HepG2 (cell line): ENCODE data around the gene TMEM86B. TPM values are rescaled to one million over a fixed set of nuclear protein-coding genes. Genes with fewer than 3 reads are reported as not detected.
A peak's percentile ranks its signal among the peaks of the same experiment; 100 is the strongest.

Experiments used
- AKAP8 ChIP-seq: sonication (generic); formaldehyde crosslinking; IDR thresholded peaks from 2 replicates; pipeline ENCODE4 v1.5.1; 2020; ENCODE audit warnings: mild to moderate bottlenecking, missing genetic modification reagents
- ARNTL ChIP-seq: sonication (generic); formaldehyde crosslinking; IDR thresholded peaks from 2 replicates; pipeline ENCODE4 v1.4.0; 2020; ENCODE audit warnings: mild to moderate bottlenecking, missing genetic modification reagents
- CREM ChIP-seq, 2 experiments: sonication (generic) in 1 of 2; formaldehyde crosslinking in 1 of 2; IDR thresholded peaks; 2 replicates each; pipeline versions ENCODE4 v1.4.0 to v1.6.1; 2016 to 2020; ENCODE audit warnings: antibody characterized with exemption in 1 of 2, mild to moderate bottlenecking in 1 of 2, missing genetic modification reagents in 1 of 2
- FOXA3 ChIP-seq: IDR thresholded peaks from 2 replicates; pipeline ENCODE4 v1.6.1; 2016; ENCODE audit warnings: missing genetic modification reagents, missing compliant biosample characterization
- FOXO1 ChIP-seq: sonication (generic); formaldehyde crosslinking; IDR thresholded peaks from 2 replicates; pipeline ENCODE4 v1.4.0; 2020; ENCODE audit warnings: missing genetic modification reagents
- HDAC2 ChIP-seq: sonication (generic); formaldehyde crosslinking; IDR thresholded peaks from 2 replicates; pipeline ENCODE4 v1.4.0; 2020; ENCODE audit warnings: missing genetic modification reagents
- ISX ChIP-seq: sonication (generic); formaldehyde crosslinking; conservative IDR thresholded peaks from 2 replicates; pipeline ENCODE4 v1.5.0; 2020; ENCODE audit warnings: missing genetic modification reagents
- MLLT10 ChIP-seq: sonication (generic); formaldehyde crosslinking; IDR thresholded peaks from 2 replicates; pipeline ENCODE4 v1.4.0; 2020; ENCODE audit warnings: missing genetic modification reagents
- MXI1 ChIP-seq: IDR thresholded peaks from 3 replicates; pipeline ENCODE4 v1.6.1; 2012; ENCODE audit warnings: low read depth, low read length, inconsistent platforms, borderline replicate concordance
- NCOA1 ChIP-seq: sonication (generic); formaldehyde crosslinking; IDR thresholded peaks from 2 replicates; pipeline ENCODE4 v1.9.0; 2021; ENCODE audit warnings: missing genetic modification reagents
- NFE2L1 ChIP-seq: sonication (generic); formaldehyde crosslinking; IDR thresholded peaks from 2 replicates; pipeline ENCODE4 v1.4.0; 2020; ENCODE audit warnings: missing genetic modification reagents, mild to moderate bottlenecking, borderline replicate concordance
- NFIC ChIP-seq: IDR thresholded peaks from 2 replicates; pipeline ENCODE4 v1.6.1; 2012; ENCODE audit warnings: mild to moderate bottlenecking, low read length, inconsistent platforms
- NR3C1 ChIP-seq: sonication (generic); formaldehyde crosslinking; IDR thresholded peaks from 2 replicates; pipeline ENCODE4 v1.4.0; 2020; ENCODE audit warnings: missing genetic modification reagents
- PHF20 ChIP-seq: sonication (generic); formaldehyde crosslinking; IDR thresholded peaks from 2 replicates; pipeline ENCODE4 v1.5.0; 2020; ENCODE audit warnings: mild to moderate bottlenecking, missing genetic modification reagents
- RARA ChIP-seq: IDR thresholded peaks from 2 replicates; pipeline ENCODE4 v1.6.1; 2016; ENCODE audit warnings: missing genetic modification reagents, missing compliant biosample characterization
- RXRB ChIP-seq: IDR thresholded peaks from 2 replicates; pipeline ENCODE4 v1.6.1; 2016; ENCODE audit warnings: borderline replicate concordance, missing genetic modification reagents, missing compliant biosample characterization
- STAT5B ChIP-seq: sonication (generic); formaldehyde crosslinking; IDR thresholded peaks from 2 replicates; pipeline ENCODE4 v1.4.0; 2020; ENCODE audit warnings: missing genetic modification reagents
- TCF12 ChIP-seq, 2 experiments: fragments of 450-650 bp in 1 of 2; sonication (generic) in 1 of 2; formaldehyde crosslinking in 1 of 2; IDR thresholded peaks; 2 replicates each; pipeline versions ENCODE4 v1.6.1 to v1.8.0; 2017 to 2022; ENCODE audit warnings: antibody characterized with exemption in 1 of 2, mild to moderate bottlenecking in 1 of 2, missing genetic modification reagents in 1 of 2, moderate library complexity in 1 of 2
- TEAD3 ChIP-seq: optimal IDR thresholded peaks from 2 replicates; pipeline ENCODE3; 2016; ENCODE audit warnings: borderline replicate concordance
- ZEB1 ChIP-seq: IDR thresholded peaks from 2 replicates; pipeline ENCODE4 v1.6.1; 2012; ENCODE audit warnings: mild to moderate bottlenecking, low read depth, inconsistent platforms; ENCODE audit not compliant: insufficient replicate concordance
- ZMYM4 ChIP-seq: sonication (generic); formaldehyde crosslinking; IDR thresholded peaks from 2 replicates; pipeline ENCODE4 v1.8.1; 2023; ENCODE audit warnings: mild to moderate bottlenecking, missing genetic modification reagents
- ZNF121 ChIP-seq: sonication (generic); formaldehyde crosslinking; IDR thresholded peaks from 2 replicates; pipeline ENCODE4 v1.5.0; 2020; ENCODE audit warnings: mild to moderate bottlenecking, missing genetic modification reagents
- ZNF816 ChIP-seq: sonication (generic); formaldehyde crosslinking; IDR thresholded peaks from 2 replicates; pipeline ENCODE4 v1.8.0; 2022; ENCODE audit warnings: missing genetic modification reagents, mild to moderate bottlenecking, borderline replicate concordance
- polyA plus RNA-seq, 8 experiments: library from polyadenylated mRNA; depleted of rRNA in 3 of 8; stranded (reverse) in 7 of 8; unstranded in 1 of 8; fragments of >200 nt; fragmentation: Illumina TruSeq in 4 of 8; extraction: Trizol in 4 of 8; gene quantifications; 2 replicates each; pipeline versions ENCODE4 v1.2.1 to v1.2.3, GENCODE V29; 2011 to 2016; ENCODE audit warnings: low read depth in 4 of 8, missing spikeins in 1 of 8, mixed read lengths in 1 of 8; ENCODE audit not compliant: insufficient read depth in 1 of 8
- total RNA-seq, 5 experiments: library from RNA; depleted of rRNA; stranded (reverse); fragments of >200 nt; fragmentation: Illumina TruSeq; extraction: Trizol; gene quantifications; 2 replicates each; pipeline ENCODE4 v1.2.3, GENCODE V29; 2016; ENCODE audit warnings: low read depth in 1 of 5
- TF ChIP-seq, protein P1 (sequence below): IDR thresholded peaks from 2 replicates; pipeline ENCODE4 v1.6.1; 2016; ENCODE audit warnings: mild to moderate bottlenecking, missing biosample characterization, missing genetic modification reagents
- TF ChIP-seq, protein P2 (sequence below): sonication (generic); formaldehyde crosslinking; IDR thresholded peaks from 2 replicates; pipeline ENCODE4 v1.5.0; 2020; ENCODE audit warnings: missing genetic modification reagents
- TF ChIP-seq, protein P3 (sequence below): IDR thresholded peaks from 2 replicates; pipeline ENCODE4 v1.4.0; 2020; ENCODE audit warnings: mild to moderate bottlenecking, missing genetic modification reagents

TMEM86B gene
- total and polyA plus RNA-seq, 2 of the 13 experiments (the other 11 are each of a cell fraction or from before 2014, with no cell fraction given) = 7.7 to 9.6 TPM

DNA sequence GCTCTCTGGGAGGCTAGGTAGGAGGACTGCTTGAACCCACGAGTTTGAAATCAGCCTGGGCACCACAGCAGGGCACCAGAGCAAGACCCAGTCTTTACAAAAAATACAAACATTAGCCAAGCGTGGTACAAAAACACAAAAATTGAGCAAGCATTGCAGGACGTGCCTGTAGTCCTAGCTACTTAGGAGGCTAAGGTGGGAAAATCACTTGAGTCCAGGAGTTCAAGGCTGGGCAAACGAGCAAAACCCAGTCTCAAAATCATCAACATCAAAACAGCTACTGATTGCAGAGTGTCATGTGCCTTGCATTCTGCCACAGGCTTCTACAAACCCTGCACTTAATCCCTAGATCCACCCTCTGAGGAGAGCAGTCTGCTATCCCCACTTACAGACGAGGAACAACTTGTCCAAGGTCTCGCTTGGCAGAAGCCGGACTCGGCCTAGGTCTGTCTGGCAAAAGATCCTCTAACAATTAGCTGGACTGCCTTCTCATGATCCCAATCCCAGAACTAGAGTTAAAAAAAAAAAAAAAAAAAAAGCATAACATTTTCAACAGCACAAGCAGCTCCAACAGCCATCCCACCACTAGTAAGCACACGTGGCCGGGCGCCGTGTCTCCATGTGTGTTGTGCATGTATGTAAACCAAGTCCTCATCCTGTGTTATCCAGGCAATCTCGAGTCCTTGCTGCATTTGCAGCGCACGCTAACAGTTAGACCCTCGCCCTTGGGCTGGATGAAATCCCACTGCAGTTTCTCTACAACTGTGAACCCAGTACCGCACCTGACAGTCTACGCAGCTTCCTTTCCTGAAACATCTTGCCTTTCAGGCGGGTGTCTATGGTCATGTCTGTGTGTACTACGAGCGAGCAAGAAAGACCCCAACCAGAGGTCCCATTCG, 28.2 kb upstream of the TMEM86B start (continued):
- TF ChIP-seq ISX (CRISPR knock-in tag) (no peak), CREM (IDR thresholded peaks at IDR 0.05) (peak; percentile 45; the same call in 1 of the 2 replicates), CREM (CRISPR knock-in tag; IDR thresholded peaks at IDR 0.05) (no peak), FOXA3 (CRISPR knock-in tag) (peak; percentile 59; the same call in 1 of the 2 replicates), NCOA1 (CRISPR knock-in tag) (no peak), HDAC2 (CRISPR knock-in tag) (peak; percentile 68), NR3C1 (no peak), MXI1 (peak; percentile 16; the same call in 1 of the 3 replicates), RARA (peak; percentile 80), NFE2L1 (no peak), STAT5B (no peak), PHF20 (CRISPR knock-in tag) (0 out of 2 replicates have a peak, but pooled peaks have one; percentile 13), NFIC (no peak), TEAD3 (CRISPR knock-in tag) (no peak), ZNF816 (CRISPR knock-in tag) (0 out of 2 replicates have a peak, but pooled peaks have one; percentile 43), ARNTL (CRISPR knock-in tag) (no peak; the same call in 1 of the 2 replicates), FOXO1 (CRISPR knock-in tag) (peak; percentile 54; the same call in 1 of the 2 replicates), ZEB1 (peak; percentile 43), RXRB (CRISPR knock-in tag) (peak; percentile 77), ZMYM4 (CRISPR knock-in tag) (peak; percentile 31; the same call in 1 of the 2 replicates), ZNF121 (peak; percentile 96), TCF12 (IDR thresholded peaks at IDR 0.05) (no peak), TCF12 (CRISPR knock-in tag; IDR thresholded peaks at IDR 0.05) (no peak), AKAP8 (CRISPR knock-in tag) (0 out of 2 replicates have a peak, but pooled peaks have one; percentile 58), MLLT10 (CRISPR knock-in tag) (no peak)
- TF ChIP-seq, protein P1, sequence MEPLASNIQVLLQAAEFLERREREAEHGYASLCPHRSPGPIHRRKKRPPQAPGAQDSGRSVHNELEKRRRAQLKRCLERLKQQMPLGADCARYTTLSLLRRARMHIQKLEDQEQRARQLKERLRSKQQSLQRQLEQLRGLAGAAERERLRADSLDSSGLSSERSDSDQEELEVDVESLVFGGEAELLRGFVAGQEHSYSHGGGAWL (CRISPR knock-in tag) = no peak
- TF ChIP-seq, protein P2, sequence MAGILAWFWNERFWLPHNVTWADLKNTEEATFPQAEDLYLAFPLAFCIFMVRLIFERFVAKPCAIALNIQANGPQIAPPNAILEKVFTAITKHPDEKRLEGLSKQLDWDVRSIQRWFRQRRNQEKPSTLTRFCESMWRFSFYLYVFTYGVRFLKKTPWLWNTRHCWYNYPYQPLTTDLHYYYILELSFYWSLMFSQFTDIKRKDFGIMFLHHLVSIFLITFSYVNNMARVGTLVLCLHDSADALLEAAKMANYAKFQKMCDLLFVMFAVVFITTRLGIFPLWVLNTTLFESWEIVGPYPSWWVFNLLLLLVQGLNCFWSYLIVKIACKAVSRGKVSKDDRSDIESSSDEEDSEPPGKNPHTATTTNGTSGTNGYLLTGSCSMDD (CRISPR knock-in tag) = no peak
- TF ChIP-seq, protein P3, sequence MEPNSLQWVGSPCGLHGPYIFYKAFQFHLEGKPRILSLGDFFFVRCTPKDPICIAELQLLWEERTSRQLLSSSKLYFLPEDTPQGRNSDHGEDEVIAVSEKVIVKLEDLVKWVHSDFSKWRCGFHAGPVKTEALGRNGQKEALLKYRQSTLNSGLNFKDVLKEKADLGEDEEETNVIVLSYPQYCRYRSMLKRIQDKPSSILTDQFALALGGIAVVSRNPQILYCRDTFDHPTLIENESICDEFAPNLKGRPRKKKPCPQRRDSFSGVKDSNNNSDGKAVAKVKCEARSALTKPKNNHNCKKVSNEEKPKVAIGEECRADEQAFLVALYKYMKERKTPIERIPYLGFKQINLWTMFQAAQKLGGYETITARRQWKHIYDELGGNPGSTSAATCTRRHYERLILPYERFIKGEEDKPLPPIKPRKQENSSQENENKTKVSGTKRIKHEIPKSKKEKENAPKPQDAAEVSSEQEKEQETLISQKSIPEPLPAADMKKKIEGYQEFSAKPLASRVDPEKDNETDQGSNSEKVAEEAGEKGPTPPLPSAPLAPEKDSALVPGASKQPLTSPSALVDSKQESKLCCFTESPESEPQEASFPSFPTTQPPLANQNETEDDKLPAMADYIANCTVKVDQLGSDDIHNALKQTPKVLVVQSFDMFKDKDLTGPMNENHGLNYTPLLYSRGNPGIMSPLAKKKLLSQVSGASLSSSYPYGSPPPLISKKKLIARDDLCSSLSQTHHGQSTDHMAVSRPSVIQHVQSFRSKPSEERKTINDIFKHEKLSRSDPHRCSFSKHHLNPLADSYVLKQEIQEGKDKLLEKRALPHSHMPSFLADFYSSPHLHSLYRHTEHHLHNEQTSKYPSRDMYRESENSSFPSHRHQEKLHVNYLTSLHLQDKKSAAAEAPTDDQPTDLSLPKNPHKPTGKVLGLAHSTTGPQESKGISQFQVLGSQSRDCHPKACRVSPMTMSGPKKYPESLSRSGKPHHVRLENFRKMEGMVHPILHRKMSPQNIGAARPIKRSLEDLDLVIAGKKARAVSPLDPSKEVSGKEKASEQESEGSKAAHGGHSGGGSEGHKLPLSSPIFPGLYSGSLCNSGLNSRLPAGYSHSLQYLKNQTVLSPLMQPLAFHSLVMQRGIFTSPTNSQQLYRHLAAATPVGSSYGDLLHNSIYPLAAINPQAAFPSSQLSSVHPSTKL (CRISPR knock-in tag) = peak; percentile 74
